Measurements from ENCODE around the gene BEX3. TPM values are rescaled to one million over a fixed set of nuclear protein-coding genes. Genes with fewer than 3 reads are reported as not detected.
"Not testable (repeated sequence)": the region's sequence is repeated elsewhere in the genome, so short reads cannot be mapped to it uniquely, and the experiment has no call there.

Gene BEX3
- total RNA-seq, 4 donors from 2014 or later, result 43.8 to 71.7 (median 51.3) TPM

GRCh38 chrX:103344606-103345005, 31.7 kb upstream of the BEX3 start:
- no peak overlapping the region for H3K27ac ChIP-seq
- DNase-seq (ENCODE audit: low spot score in 2 of 2), result no peak
- 53% methylated on average over 2 of the region's 2 CpGs for WGBS
- TF ChIP-seq EP300 (IDR thresholded peaks at IDR 0.05), result no peak
- no peak for TF ChIP-seq POLR2A (IDR thresholded peaks at IDR 0.05)
- TF ChIP-seq CTCF (IDR thresholded peaks at IDR 0.05), result no peak
- no peak for TF ChIP-seq POLR2AphosphoS5 (IDR thresholded peaks at IDR 0.05)
- no peaks in the 10 kb centered on the region for H3K9me3 ChIP-seq
- H3K4me3 ChIP-seq, result no peak overlapping the region
- no peaks in the 10 kb centered on the region for H3K36me3 ChIP-seq
- no peaks in the 10 kb centered on the region for H3K27me3 ChIP-seq
- no peaks in the 10 kb centered on the region for H3K4me1 ChIP-seq

DNA sequence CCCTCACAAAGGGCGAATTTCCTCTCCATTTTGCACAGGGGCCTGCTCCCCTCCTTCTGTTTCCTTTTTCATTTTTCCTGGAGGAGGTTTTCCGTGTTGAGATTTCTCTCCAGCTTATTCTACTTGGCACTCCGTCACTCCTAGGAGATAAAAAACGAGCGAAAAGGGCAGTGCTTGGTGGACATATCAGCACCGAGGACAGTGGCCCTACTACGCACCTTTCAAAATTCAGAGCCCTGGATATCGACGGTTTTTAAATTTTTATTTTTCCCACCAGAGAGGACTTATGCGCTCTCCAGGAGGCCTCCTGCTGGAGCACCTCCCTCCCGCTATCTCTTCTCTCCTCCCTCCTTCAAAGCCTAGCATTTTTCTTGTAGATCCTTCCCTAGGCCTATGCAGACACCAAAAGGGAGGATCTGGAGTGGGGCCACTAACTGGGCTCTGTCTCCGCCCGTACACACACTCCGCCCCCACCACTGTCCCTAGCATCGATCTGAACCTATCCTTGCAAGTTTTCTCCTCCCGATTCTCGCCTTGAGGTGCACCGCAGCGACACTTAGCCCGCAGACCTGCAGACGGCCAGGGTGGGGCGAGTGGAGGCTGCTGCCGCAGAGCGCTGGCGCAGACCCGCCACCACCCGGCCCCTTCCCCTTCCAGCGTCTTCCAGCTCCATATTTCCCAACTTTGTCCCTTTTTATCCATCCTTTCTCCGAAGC, 28.5 kb upstream of the BEX3 start:
- H3K27ac ChIP-seq, result no peak overlapping the region
- no peak for DNase-seq (ENCODE audit: low spot score in 2 of 2)
- 56% methylated on average over 29 of the region's 29 CpGs for WGBS
- H3K27me3 ChIP-seq, result no peaks in the 10 kb centered on the region
- TF ChIP-seq CTCF (IDR thresholded peaks at IDR 0.05), result no peak
- TF ChIP-seq EP300 (IDR thresholded peaks at IDR 0.05), result no peak
- TF ChIP-seq POLR2A (IDR thresholded peaks at IDR 0.05), result no peak
- no peak for TF ChIP-seq POLR2AphosphoS5 (IDR thresholded peaks at IDR 0.05)
- H3K4me3 ChIP-seq, result no peak overlapping the region
- H3K9me3 ChIP-seq, result no peaks in the 10 kb centered on the region
- H3K4me1 ChIP-seq, result no peaks in the 10 kb centered on the region
- no peaks in the 10 kb centered on the region for H3K36me3 ChIP-seq

GRCh38 chrX:103356130-103356798, 20.1 kb upstream of the BEX3 start, which contains the start of gene TCEAL9:
TCEAL9 (plus strand) TSS chrX:103356506; CDS start chrX:103357685, 1,179 bp downstream.
- peak in 1 of 2 donors; percentile 74 for DNase-seq (ENCODE audit: low spot score in 2 of 2)
- peak within 1 kb of the TSS; percentile 66 for H3K4me3 ChIP-seq
- peaks cover 7% of the 10 kb centered on the region for H3K4me1 ChIP-seq
- 33% methylated on average over 18 of the region's 18 CpGs for WGBS
- no peaks in the 10 kb centered on the region for H3K27me3 ChIP-seq
- peak within 1 kb of the TSS; percentile 81 for H3K27ac ChIP-seq
- no peaks in the 10 kb centered on the region for H3K36me3 ChIP-seq
- H3K9me3 ChIP-seq, result no peaks in the 10 kb centered on the region
- TF ChIP-seq CTCF (IDR thresholded peaks at IDR 0.05) (no peak), EP300 (IDR thresholded peaks at IDR 0.05) (no peak), POLR2AphosphoS5 (IDR thresholded peaks at IDR 0.05) (peak in 1 of 3 donors; percentile 49), POLR2A (IDR thresholded peaks at IDR 0.05) (peak in 1 of 2 donors; percentile 40)

DNA sequence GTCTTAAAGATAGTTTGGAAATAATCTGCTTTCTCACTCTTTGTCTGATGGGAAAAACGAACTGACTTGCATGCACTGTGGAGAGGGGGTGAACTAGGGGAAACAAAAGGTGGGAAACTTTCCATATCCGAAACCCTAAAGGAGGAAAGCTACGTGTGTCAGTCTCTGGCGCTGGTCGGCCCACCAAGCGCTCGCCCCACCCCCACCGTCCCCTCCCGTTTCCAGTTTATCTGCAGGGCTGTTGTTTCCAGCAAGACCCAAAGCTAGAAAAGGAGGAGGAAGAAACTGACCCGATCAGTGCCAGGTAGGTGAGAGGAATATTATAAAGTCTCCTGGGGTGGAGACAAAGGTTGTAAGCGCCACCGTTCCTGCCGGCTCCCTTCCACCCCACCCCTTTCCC, 19.5 kb upstream of the BEX3 start:
- Histone ChIP-seq H3K4me3 (peak overlapping the region; percentile 66), H3K27ac (peak overlapping the region; percentile 81), H3K36me3 (no peaks in the 10 kb centered on the region), H3K4me1 (peaks cover 7% of the 10 kb centered on the region), H3K9me3 (no peaks in the 10 kb centered on the region), H3K27me3 (no peaks in the 10 kb centered on the region)
- 21% methylated on average over 13 of the region's 13 CpGs for WGBS
- TF ChIP-seq CTCF (IDR thresholded peaks at IDR 0.05) (no peak), POLR2A (IDR thresholded peaks at IDR 0.05) (no peak), POLR2AphosphoS5 (IDR thresholded peaks at IDR 0.05) (no peak), EP300 (IDR thresholded peaks at IDR 0.05) (no peak)
- no peak for DNase-seq (ENCODE audit: low spot score in 2 of 2)

DNA sequence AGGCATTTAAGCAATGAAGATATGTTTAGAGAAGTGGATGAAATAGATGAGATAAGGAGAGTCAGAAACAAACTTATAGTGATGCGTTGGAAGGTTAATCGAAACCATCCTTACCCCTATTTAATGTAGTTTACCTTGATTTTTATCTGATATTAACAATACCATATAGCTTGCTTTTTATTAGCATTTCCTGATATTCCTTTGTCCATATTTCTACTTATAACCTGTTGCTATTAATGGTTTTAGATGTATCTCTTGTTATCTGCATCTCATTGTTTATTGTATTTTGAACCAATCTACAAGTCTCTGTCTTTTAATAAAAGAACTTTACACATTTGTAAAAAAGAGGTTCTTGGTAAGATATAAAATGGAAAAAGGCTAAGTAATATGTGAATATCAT, 18.5 kb upstream of the BEX3 start:
- Histone ChIP-seq H3K4me1 (peaks cover 7% of the 10 kb centered on the region), H3K27me3 (no peaks in the 10 kb centered on the region), H3K9me3 (no peaks in the 10 kb centered on the region), H3K4me3 (peak overlapping the region; percentile 66), H3K27ac (no peak overlapping the region), H3K36me3 (no peaks in the 10 kb centered on the region)
- TF ChIP-seq EP300 (IDR thresholded peaks at IDR 0.05), result no peak
- no peak for TF ChIP-seq POLR2AphosphoS5 (IDR thresholded peaks at IDR 0.05)
- TF ChIP-seq POLR2A (IDR thresholded peaks at IDR 0.05), result no peak
- TF ChIP-seq CTCF (IDR thresholded peaks at IDR 0.05), result no peak
- no peak for DNase-seq (ENCODE audit: low spot score in 2 of 2)
- WGBS, result 81% methylated on average over 2 of the region's 2 CpGs

DNA sequence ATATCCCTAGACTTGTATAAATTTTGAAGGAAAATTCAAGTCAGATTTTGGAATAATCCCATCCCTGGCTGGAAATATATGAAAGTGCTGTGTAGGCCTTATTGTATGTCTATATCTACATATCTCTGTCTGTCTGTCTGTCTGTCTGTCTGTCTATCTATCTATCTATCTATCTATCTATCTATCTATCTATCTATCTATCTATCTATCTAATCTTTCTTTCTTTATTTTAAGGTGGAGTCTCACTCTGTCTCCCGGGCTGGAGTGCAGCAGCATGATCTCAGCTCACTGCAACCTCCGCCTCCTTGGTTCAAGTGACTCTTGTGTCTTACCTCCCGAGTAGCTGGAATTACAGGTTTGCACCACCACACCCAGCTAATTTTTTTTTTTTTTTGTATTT, 16.7 kb upstream of the BEX3 start:
- 89% methylated on average over 3 of the region's 3 CpGs for WGBS
- not testable (repeated sequence) for DNase-seq (ENCODE audit: low spot score in 2 of 2); H3K9me3 ChIP-seq; H3K27ac ChIP-seq; H3K36me3 ChIP-seq; H3K27me3 ChIP-seq; H3K4me1 ChIP-seq; H3K4me3 ChIP-seq
